ENCODE results near the gene TPK1. TPM values are rescaled to one million over a fixed set of nuclear protein-coding genes. Genes with fewer than 3 reads are reported as not detected.

TPK1 gene
- total and polyA plus RNA-seq, 12 donors, result 2.9 to 10.8 (median 6.4) TPM

GRCh38 chr7:144416341-144416740, 419.5 kb downstream of the TPK1 start:
- TF ChIP-seq CTCF (IDR thresholded peaks at IDR 0.05), result no peak
- intact Hi-C loops (cut with DNase I), result no loop called here
- no peaks in the 10 kb centered on the region for H3K36me3 ChIP-seq
- no peak overlapping the region for H3K27ac ChIP-seq
- H3K27me3 ChIP-seq, result no peaks in the 10 kb centered on the region
- ATAC-seq (no peak), DNase-seq (no peak)
- H3K9me3 ChIP-seq, result peaks cover 0 to 13% (median 0%) of the 10 kb centered on the region in 11 donors
- no peaks in the 10 kb centered on the region for H3K4me1 ChIP-seq
- H3K4me3 ChIP-seq, result no peak overlapping the region

- Histone ChIP-seq H3K9me3 (peaks cover 0 to 13% (median 0%) of the 10 kb centered on the region in 11 donors), H3K36me3 (no peaks in the 10 kb centered on the region), H3K4me3 (no peak overlapping the region), H3K27me3 (no peaks in the 10 kb centered on the region), H3K27ac (no peak overlapping the region), H3K4me1 (no peaks in the 10 kb centered on the region)
- intact Hi-C loops (cut with DNase I), result no loop called here
- ATAC-seq (no peak), DNase-seq (no peak)
- TF ChIP-seq CTCF (IDR thresholded peaks at IDR 0.05), result no peak
Measured at GRCh38 chr7:144415858-144416257, 420.0 kb downstream of the TPK1 start.

GRCh38 chr7:144414815-144415214, 421.0 kb downstream of the TPK1 start:
- H3K27me3 ChIP-seq, result peaks cover 0 to 6% (median 0%) of the 10 kb centered on the region in 7 donors
- DNase-seq (no peak), ATAC-seq (no peak)
- H3K27ac ChIP-seq, result no peak overlapping the region
- 76 to 83% methylated on average over 3 of the region's 3 CpGs for WGBS, 2 donors
- intact Hi-C loops (cut with DNase I), result no loop called here
- no peaks in the 10 kb centered on the region for H3K4me1 ChIP-seq
- no peak for TF ChIP-seq CTCF (IDR thresholded peaks at IDR 0.05)
- H3K36me3 ChIP-seq, result no peaks in the 10 kb centered on the region
- peaks cover 0 to 13% (median 0%) of the 10 kb centered on the region in 11 donors for H3K9me3 ChIP-seq
- H3K4me3 ChIP-seq, result no peak overlapping the region

- Histone ChIP-seq H3K27me3 (peaks cover 0 to 6% (median 0%) of the 10 kb centered on the region in 7 donors), H3K36me3 (no peaks in the 10 kb centered on the region), H3K9me3 (no peaks in the 10 kb centered on the region), H3K27ac (no peak overlapping the region), H3K4me3 (no peak overlapping the region), H3K4me1 (peaks cover 0 to 5% (median 0%) of the 10 kb centered on the region in 9 donors)
- intact Hi-C loops (cut with DNase I), result no loop called here
- DNase-seq (no peak), ATAC-seq (no peak)
- WGBS, 2 donors, result 45% methylated on average over 4 of the region's 4 CpGs
- TF ChIP-seq CTCF (IDR thresholded peaks at IDR 0.05), result no peak
Measured at GRCh38 chr7:144410441-144410840, 425.4 kb downstream of the TPK1 start.

All from heart right ventricle (tissue), 16 donors.